OCI-LY1 (cell line): ENCODE measurements around the gene RPH3AL.
"Not testable (repeated sequence)": the region's sequence is repeated elsewhere in the genome, so short reads cannot be mapped to it uniquely, and the experiment has no call there.

Source experiments
- H2AFZ ChIP-seq: fragments of 200-600 bp; sonication (generic), shearing (Covaris generic); 2 replicates; pipeline ENCODE4 v1.6.0; 2014; ENCODE audit warnings: antibody characterized with exemption, mild to moderate bottlenecking, low read length
- H3F3A ChIP-seq: fragments of 200-600 bp; sonication (generic), shearing (Covaris generic); 2 replicates; pipeline ENCODE4 v1.6.0; 2014; ENCODE audit warnings: mild to moderate bottlenecking, antibody characterized with exemption, low read length, moderate library complexity; ENCODE audit not compliant: insufficient read depth
- H3K27ac ChIP-seq: fragments of 200-600 bp; sonication (generic); 2 replicates; pipeline ENCODE4 v1.5.1; 2014; ENCODE audit warnings: low read length, mixed run types, mild to moderate bottlenecking, low read depth; ENCODE audit not compliant: poor library complexity, severe bottlenecking
- H3K27me3 ChIP-seq: fragments of 200-600 bp; sonication (generic); 2 replicates; pipeline ENCODE4 v1.6.0; 2014; ENCODE audit warnings: antibody characterized with exemption, mild to moderate bottlenecking, low read length, moderate library complexity; ENCODE audit not compliant: insufficient read depth
- H3K36me3 ChIP-seq: fragments of 200-600 bp; sonication (generic); 2 replicates; pipeline ENCODE4 v1.6.1; 2014; ENCODE audit warnings: mild to moderate bottlenecking, antibody characterized with exemption, low read length, moderate library complexity, mixed read lengths; ENCODE audit not compliant: insufficient read depth
- H3K4me1 ChIP-seq: fragments of 200-600 bp; sonication (generic); 2 replicates; pipeline ENCODE4 v1.5.1; 2014; ENCODE audit warnings: mild to moderate bottlenecking, low read length, moderate library complexity; ENCODE audit not compliant: insufficient read depth, severe bottlenecking
- H3K4me2 ChIP-seq: fragments of 200-600 bp; sonication (generic), shearing (Covaris generic); 2 replicates; pipeline ENCODE4 v1.6.1; 2014; ENCODE audit warnings: low read length
- H3K4me3 ChIP-seq: fragments of 200-600 bp; sonication (generic); 2 replicates; pipeline ENCODE4 v1.5.1; 2014; ENCODE audit warnings: low read length, low read depth, mild to moderate bottlenecking, mixed read lengths; ENCODE audit not compliant: poor library complexity, severe bottlenecking
- H3K79me2 ChIP-seq: fragments of 200-600 bp; shearing (Covaris generic); 2 replicates; pipeline ENCODE4 v1.6.1; 2016; ENCODE audit warnings: mixed run types, low read length, mixed read lengths; ENCODE audit not compliant: insufficient read depth
- H3K9ac ChIP-seq: fragments of 200-600 bp; sonication (generic), shearing (Covaris generic); 2 replicates; pipeline ENCODE4 v1.6.1; 2014; ENCODE audit warnings: mild to moderate bottlenecking, low read length, mixed read lengths
- H3K9me2 ChIP-seq: fragments of 200-600 bp; sonication (generic), shearing (Covaris generic); 2 replicates; pipeline ENCODE4 v1.6.1; 2014; ENCODE audit warnings: low read depth, mild to moderate bottlenecking, low read length, mixed read lengths
- H3K9me3 ChIP-seq: fragments of 200-600 bp; shearing (Covaris generic); 2 replicates; pipeline ENCODE4 v1.6.1; 2014; ENCODE audit warnings: low read length, mixed read lengths
- H4K20me1 ChIP-seq: fragments of 200-600 bp; sonication (generic), shearing (Covaris generic); 2 replicates; pipeline ENCODE4 v1.6.0; 2016; ENCODE audit warnings: mild to moderate bottlenecking, low read length; ENCODE audit not compliant: insufficient read depth
- EZH2 ChIP-seq: fragments of 200-600 bp; sonication (generic), shearing (Covaris generic); IDR thresholded peaks from 2 replicates; pipeline ENCODE4 v1.8.0; 2017; ENCODE audit warnings: borderline replicate concordance, mixed run types, mild to moderate bottlenecking, antibody characterized with exemption, low read length, moderate library complexity, mixed read lengths
- TF ChIP-seq, protein P1 (sequence below): fragments of 200-600 bp; sonication (generic), shearing (Covaris generic); IDR thresholded peaks from 2 replicates; pipeline ENCODE4 v1.5.1; 2017; ENCODE audit warnings: mild to moderate bottlenecking, antibody characterized with exemption, low read length, moderate library complexity, mixed read lengths

RPH3AL gene

DNA sequence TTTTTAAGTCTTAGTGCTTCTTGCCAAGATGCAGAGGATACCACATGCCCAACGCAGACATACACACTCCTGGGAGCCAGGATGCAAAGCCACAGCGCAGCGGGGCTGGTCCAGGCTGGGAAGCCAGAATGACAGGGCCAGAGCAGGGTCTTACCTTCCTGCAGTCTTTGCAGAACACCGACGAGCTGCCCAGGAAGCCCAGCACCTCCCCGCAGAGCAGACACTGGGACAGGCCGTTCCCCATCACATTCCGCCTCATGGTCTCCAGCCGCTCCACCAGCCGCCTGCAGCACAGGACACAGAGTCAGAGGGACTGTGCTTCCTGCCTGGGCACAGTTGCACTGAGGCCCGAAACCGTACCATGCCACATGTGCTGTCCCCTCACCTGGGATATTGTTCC is 33.3 kb downstream of the RPH3AL start:
- TF ChIP-seq EZH2 = no peak
- TF ChIP-seq, protein P1, sequence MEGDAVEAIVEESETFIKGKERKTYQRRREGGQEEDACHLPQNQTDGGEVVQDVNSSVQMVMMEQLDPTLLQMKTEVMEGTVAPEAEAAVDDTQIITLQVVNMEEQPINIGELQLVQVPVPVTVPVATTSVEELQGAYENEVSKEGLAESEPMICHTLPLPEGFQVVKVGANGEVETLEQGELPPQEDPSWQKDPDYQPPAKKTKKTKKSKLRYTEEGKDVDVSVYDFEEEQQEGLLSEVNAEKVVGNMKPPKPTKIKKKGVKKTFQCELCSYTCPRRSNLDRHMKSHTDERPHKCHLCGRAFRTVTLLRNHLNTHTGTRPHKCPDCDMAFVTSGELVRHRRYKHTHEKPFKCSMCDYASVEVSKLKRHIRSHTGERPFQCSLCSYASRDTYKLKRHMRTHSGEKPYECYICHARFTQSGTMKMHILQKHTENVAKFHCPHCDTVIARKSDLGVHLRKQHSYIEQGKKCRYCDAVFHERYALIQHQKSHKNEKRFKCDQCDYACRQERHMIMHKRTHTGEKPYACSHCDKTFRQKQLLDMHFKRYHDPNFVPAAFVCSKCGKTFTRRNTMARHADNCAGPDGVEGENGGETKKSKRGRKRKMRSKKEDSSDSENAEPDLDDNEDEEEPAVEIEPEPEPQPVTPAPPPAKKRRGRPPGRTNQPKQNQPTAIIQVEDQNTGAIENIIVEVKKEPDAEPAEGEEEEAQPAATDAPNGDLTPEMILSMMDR = no peak
- no peak overlapping the region for H3K27ac ChIP-seq
- no peak overlapping the region for H3K9ac ChIP-seq
- no peak overlapping the region for H3K4me3 ChIP-seq
- H3K36me3 ChIP-seq = no peaks in the 10 kb centered on the region
- H3F3A ChIP-seq = no peaks in the 10 kb centered on the region
- no peak overlapping the region for H3K4me2 ChIP-seq
- H3K27me3 ChIP-seq = no peaks in the 10 kb centered on the region
- H3K9me2 ChIP-seq = no peaks in the 10 kb centered on the region
- H3K79me2 ChIP-seq = no peaks in the 10 kb centered on the region
- H3K9me3 ChIP-seq = no peaks in the 10 kb centered on the region
- no peak overlapping the region for H2AFZ ChIP-seq
- H3K4me1 ChIP-seq = no peaks in the 10 kb centered on the region
- no peaks in the 10 kb centered on the region for H4K20me1 ChIP-seq

DNA sequence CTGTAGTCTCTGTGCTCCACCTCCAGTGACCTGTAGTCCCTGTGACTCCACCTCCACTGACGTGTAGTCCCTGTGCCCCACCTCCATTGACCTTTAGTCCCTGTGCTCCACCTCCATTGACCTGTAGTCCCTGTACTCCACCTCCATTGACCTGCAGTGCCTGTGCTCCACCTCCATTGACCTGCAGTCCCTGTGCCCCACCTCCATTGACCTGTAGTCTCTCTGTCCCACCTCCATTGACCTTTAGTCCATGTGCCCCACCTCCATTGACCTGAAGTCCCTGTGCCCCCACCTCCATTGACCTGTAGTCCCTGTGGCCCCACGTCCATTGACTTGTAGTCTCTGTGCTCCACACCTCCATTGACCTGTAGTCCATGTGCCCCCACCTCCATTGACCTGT is 35.5 kb downstream of the RPH3AL start:
- H3F3A ChIP-seq, H3K27ac ChIP-seq, H3K79me2 ChIP-seq, H3K9ac ChIP-seq, H3K4me2 ChIP-seq, H3K27me3 ChIP-seq, H3K4me3 ChIP-seq, H3K9me3 ChIP-seq, H3K36me3 ChIP-seq, H4K20me1 ChIP-seq, H3K4me1 ChIP-seq, H3K9me2 ChIP-seq, H2AFZ ChIP-seq: not testable (repeated sequence)

DNA sequence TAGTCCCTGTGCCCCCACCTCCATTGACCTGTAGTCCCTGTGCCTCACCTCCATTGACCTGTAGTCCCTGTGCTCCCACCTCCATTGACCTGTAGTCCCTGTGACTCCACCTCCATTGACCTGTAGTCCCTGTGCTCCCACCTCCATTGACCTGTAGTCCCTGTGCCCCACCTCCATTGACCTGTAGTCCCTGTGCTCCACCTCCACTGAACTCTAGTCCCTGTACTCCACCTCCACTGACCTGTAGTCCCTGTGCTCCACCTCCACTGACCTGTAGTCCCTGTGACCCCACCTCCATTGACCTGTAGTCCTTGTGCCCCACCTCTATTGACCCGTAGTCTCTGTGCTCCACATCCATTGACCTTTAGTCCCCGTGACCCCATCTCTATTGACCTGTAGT is 37.2 kb downstream of the RPH3AL start:
- not testable (repeated sequence) for H2AFZ ChIP-seq, H3K9me2 ChIP-seq, H3K9me3 ChIP-seq, H3K36me3 ChIP-seq, H3K4me3 ChIP-seq, H3K4me2 ChIP-seq, H3K79me2 ChIP-seq, H3K9ac ChIP-seq, H3K27ac ChIP-seq, H4K20me1 ChIP-seq, H3F3A ChIP-seq, H3K27me3 ChIP-seq, H3K4me1 ChIP-seq

DNA sequence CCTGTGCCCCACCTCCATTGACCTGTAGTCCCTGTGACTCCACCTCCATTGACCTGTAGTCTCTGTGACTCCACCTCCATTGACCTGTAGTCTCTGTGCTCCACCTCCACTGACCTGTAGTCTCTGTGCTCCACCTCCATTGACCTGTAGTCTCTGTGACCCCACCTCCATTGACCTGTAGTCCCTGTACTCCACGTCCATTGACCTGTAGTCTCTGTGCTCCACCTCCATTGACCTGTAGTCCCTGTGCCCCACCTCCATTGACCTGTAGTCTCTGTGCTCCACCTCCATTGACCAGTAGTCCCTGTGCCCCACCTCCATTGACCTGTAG is 38.0 kb downstream of the RPH3AL start:
- not testable (repeated sequence) for H3K9me3 ChIP-seq, H4K20me1 ChIP-seq, H3K36me3 ChIP-seq, H3K79me2 ChIP-seq, H3K9ac ChIP-seq, H3K27ac ChIP-seq, H3K27me3 ChIP-seq, H3F3A ChIP-seq, H2AFZ ChIP-seq, H3K4me1 ChIP-seq, H3K4me3 ChIP-seq, H3K9me2 ChIP-seq, H3K4me2 ChIP-seq

DNA sequence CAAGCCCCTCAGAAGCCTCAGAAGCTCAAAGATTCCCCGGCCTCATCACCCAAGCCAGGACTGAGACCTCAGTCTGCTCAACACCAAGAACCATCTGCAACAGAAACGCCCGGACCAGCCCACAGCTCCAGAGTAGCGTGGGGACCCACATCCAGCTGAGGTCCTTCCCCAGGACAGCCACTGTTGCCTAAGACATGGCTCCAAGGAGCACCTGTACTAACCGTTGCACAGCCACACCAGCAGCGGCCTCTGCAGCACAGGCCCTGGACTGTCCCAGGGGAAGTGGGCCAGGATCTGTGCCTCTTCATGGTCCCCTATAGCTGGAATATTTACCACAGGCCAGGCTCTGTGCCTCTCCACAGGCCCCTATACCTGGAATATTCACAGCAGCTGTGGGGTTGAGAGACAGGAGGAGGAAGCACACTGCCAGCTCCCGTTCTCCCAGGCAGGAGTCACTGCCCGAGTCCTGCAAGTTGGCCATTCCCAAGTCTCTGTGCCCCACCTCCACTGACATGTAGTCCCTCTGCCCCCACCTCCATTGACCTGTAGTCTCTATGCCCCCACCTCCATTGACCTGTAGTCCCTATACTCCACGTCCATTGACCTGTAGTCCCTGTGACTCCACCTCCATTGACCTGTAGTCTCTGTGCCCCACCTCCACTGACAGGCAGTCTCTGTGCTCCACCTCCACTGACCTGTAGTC is 38.5 kb downstream of the RPH3AL start:
- H3K9me3 ChIP-seq = no peaks in the 10 kb centered on the region
- no peaks in the 10 kb centered on the region for H3K79me2 ChIP-seq
- H3K27ac ChIP-seq = no peak overlapping the region
- H3K4me3 ChIP-seq = no peak overlapping the region
- H3K4me2 ChIP-seq = no peak overlapping the region
- no peak overlapping the region for H3K9ac ChIP-seq
- H3F3A ChIP-seq = no peaks in the 10 kb centered on the region
- no peaks in the 10 kb centered on the region for H3K27me3 ChIP-seq
- H2AFZ ChIP-seq = no peak overlapping the region
- H3K9me2 ChIP-seq = no peaks in the 10 kb centered on the region
- no peak for TF ChIP-seq EZH2
- TF ChIP-seq, protein P1 = no peak
- no peaks in the 10 kb centered on the region for H3K4me1 ChIP-seq
- no peaks in the 10 kb centered on the region for H4K20me1 ChIP-seq
- H3K36me3 ChIP-seq = no peaks in the 10 kb centered on the region
